DOHH2 (cell line): ENCODE measurements around the gene ARRB1.

ENCODE experiments used
- EZH2phosphoT487 ChIP-seq: fragments of 200-600 bp; sonication (generic); IDR thresholded peaks from 2 replicates; pipeline ENCODE4 v1.6.1; 2017; ENCODE audit warnings: borderline replicate concordance, mild to moderate bottlenecking, antibody characterized with exemption, low read length, moderate library complexity, mixed read lengths
- TF ChIP-seq, protein P1 (sequence below): fragments of 200-600 bp; sonication (generic); IDR thresholded peaks from one replicate; pipeline ENCODE4 v1.5.1; 2014; ENCODE audit warnings: antibody characterized with exemption, mild to moderate bottlenecking, low read depth, low read length; ENCODE audit not compliant: poor library complexity, severe bottlenecking

DNA sequence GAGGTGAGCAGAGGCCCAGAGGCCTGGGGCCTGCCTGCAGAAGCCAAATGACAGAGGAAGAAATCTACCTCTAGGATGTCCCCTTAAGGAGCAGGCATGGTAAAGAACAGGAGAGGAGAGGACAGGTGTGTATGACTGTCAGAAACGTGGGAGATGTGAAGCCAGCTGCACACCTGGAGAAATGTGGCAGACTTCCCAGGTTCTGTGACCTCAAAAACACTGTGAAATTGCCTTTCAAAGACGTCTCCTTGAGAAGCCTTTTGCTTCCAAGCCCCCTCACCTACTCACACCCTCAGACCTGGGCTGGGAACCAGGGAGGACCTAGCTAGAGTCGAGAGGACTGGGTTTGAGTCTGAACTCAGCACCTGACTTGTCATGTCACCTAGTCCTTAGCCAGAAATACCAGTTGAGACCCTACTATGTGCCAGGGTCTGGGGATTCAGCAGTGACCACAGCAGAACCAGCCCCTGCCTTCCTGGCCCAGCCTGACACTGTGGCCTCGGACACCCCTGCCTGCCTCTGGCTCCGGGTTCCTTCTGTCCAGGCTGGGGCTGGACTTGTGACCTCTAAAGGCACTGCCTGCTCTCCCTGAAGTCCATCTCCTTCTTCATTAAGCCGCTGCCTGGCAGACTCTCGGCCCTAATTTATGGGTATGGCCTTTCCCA, 105.3 kb downstream of the ARRB1 start:
- TF ChIP-seq, protein P1, sequence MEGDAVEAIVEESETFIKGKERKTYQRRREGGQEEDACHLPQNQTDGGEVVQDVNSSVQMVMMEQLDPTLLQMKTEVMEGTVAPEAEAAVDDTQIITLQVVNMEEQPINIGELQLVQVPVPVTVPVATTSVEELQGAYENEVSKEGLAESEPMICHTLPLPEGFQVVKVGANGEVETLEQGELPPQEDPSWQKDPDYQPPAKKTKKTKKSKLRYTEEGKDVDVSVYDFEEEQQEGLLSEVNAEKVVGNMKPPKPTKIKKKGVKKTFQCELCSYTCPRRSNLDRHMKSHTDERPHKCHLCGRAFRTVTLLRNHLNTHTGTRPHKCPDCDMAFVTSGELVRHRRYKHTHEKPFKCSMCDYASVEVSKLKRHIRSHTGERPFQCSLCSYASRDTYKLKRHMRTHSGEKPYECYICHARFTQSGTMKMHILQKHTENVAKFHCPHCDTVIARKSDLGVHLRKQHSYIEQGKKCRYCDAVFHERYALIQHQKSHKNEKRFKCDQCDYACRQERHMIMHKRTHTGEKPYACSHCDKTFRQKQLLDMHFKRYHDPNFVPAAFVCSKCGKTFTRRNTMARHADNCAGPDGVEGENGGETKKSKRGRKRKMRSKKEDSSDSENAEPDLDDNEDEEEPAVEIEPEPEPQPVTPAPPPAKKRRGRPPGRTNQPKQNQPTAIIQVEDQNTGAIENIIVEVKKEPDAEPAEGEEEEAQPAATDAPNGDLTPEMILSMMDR = no peak
- TF ChIP-seq EZH2phosphoT487 = no peak
